ENCODE results near the gene TRABD2B.

Gene TRABD2B

DNA sequence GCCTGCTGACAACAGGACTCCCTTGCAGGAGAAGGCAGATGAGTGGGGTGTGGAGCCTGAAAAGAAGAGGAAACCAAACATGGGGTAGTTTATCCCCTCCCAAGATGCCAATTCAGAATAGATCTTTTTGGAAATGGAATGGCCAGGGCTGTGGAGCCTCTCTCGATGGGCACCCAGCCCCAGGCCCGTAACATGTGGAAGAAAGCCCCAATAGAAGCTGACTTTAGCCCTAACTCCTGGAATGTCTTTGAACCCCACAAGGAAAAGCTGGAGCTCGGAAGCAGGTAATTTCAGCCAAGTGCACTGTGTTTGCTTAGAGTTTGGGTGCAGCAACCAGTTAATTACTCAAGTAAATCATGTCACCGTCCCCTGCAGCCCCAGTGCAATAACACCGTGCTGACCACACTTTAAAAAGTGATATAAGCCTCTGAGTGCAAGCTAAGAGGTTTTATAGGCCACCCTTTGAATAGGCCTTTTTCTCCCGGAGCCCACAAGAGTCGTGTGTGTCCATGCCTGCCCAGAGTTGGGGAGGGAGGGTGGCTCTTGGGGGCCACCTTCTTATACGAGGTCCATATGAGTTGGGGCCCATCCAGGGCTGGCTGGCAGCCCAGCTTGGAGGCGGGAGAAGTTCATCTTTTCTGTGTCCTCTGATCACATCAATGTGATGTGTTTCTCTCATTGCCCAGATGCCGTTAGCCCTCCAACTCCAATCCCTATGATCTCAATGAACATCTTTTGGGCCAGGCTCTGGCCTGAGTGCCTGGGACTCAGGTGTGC lies 153.2 kb downstream of the TRABD2B start:
- DNase-seq: peak; percentile 39

DNA sequence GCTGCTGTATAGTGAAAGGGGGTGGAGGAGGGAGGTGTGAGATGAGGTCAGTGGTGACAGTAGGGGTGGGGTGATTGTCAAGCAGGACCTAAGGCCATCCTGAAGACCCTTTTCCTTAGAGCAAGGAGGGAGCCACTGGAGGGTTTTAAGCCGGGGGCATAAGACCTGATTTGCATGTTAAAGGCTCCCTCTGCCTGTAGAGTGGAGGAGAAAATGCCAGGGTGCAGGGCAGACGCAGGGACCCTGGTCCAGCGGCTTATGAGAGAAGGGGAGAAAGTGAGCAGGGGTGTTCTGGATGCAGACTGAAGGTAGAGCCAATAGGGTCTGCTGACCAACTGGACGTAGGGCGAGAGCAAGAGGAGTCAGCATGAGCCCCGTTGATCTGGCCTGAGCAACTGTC lies 154.1 kb downstream of the TRABD2B start:
- peak; percentile 6 for DNase-seq

DNA sequence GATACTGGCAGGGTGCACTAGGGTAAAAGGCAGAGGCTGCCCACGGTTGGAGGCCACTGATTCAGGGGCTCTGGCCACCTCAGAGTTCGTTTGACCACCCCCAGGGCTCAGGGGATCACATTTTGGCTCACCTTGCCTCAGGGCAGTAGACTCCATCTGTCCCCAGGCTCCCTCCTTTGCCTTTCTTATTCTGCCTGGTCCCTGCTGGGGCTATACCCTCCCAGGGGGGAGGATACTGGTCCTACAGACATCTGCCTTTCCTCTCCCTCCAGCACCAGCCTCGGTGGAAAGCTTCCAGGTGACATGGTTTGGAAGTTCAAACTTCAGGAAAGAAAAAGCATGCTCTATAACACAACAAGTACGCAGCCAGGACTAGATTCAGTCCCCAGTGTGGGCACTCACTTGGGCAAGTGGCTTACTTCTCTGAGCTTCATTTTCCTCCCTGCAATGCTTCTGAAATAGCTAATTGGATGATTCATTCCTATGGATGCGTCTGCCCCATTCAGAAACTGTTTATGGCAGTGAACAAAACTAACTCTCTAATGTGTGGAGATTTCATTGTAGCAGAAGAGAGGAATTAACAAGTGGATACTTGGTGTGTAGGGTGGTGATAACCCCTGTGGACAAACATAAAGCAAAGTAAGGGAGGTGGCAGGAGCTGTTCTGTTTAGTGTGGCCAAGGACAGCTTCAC lies 154.8 kb downstream of the TRABD2B start:
- peak; percentile 6 for DNase-seq

DNA sequence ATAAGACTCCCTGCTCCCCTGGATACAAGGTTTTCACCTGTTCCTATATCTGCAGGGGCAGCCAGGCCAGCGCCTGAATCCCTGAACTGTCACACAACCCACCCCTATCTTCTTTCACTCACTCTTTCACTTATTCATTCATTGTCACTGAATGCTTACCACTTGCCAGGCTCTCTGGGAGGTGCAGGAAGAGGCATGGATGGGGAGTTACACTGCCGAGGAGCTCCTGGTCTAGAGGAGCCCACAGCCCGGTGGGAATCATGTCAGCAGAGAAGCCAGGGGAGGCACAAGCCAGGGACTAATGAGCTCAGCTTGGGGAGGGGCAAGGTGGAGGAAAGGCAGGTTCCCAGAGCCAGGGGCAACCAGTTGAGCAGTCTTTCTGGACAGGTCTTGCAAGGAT lies 155.8 kb downstream of the TRABD2B start:
- DNase-seq: peak; percentile 11

DNA sequence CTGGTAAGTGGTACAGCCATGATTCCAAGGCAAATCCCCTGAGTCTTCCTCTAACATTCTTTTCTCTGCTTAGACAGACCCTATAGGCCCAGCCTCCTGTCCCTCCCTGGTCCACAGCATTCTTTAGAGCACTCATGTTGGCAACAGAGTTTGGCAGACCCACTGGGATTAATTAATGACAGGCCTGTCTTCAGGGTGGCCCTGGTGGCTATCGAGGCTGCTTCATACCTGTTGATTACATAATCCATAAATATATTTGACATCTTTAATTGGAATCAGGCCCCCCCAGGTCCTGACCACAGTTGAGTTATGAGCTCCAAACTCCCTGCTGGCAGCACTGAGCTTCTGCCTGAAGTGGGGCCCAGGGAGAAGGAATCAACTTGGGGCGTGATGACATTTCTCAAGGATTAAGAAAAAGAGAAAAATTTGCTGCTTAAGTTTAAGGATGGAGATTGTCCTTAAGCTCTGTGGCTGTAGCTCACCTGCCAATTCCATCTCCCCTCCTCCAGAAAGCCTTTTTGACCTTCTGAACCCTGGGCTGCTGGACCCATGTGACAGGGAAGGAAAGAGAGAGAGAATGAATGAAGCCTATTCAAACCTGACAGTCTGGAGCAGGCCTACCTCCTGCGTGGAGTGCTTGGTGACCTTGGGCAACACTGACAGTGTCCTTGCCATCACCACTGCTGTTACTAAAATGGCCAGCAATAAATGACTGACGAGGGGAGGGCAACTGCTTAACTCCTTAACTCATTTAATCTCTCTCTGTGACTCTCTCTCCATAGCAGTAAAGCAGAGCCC lies 156.6 kb downstream of the TRABD2B start:
- DNase-seq: peak; percentile 7

DNA sequence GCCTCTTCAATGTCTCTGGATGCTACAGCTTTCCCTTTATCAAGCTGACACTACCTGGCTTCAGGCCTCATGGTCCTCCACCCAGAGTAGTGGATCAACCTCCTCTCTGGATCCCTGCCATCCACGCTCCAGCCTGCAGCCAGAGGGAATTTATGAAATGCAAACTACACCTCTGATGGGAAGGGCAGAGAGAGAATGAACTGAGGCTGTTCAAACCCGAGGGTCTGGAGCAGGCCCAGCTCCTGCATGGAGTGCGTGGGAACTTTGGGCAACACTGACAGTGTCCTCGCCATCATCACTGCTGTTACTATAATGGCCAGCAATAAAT lies 157.8 kb downstream of the TRABD2B start:
- DNase-seq: peak; percentile 24

DNA sequence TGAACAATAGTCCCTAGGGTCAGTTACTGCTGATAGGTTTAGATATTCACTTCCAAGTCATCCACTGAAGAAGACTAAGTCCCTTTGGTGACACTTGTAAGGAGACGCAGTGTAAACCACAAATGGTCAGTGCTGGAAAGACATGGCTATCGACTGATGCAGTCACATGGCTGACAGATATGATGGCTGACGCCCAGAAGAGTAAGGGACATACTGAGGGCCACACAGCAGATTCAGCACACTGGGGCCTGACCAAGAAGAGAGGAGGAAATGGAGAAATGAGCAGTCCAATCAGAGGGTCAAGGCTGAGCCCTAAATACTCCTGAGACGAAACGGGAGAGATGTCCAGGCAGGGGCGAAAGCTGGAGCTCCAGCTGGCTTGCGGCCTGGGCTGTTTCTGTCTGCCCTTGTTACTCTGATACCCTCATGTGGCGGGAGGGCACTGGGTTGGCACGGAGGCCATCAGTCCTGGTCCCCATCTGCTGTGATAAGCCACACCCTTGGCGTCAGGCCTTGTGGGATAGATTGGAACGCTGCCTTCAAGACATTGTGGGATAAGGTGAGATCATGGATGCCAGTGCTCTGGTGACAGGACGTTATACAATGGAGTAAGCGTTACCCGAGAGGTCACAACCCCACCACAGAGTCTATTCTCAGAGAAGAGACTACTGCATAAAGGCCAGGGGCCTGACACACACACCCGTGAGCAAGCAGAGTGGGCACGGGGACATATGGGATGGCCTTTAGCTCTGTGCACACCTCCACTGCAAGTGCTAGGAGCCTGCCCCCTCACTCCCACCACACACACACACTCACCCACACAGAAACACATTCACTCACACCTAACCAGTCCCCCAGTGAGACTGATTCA lies 158.4 kb downstream of the TRABD2B start:
- peak; percentile 18 for DNase-seq

DNA sequence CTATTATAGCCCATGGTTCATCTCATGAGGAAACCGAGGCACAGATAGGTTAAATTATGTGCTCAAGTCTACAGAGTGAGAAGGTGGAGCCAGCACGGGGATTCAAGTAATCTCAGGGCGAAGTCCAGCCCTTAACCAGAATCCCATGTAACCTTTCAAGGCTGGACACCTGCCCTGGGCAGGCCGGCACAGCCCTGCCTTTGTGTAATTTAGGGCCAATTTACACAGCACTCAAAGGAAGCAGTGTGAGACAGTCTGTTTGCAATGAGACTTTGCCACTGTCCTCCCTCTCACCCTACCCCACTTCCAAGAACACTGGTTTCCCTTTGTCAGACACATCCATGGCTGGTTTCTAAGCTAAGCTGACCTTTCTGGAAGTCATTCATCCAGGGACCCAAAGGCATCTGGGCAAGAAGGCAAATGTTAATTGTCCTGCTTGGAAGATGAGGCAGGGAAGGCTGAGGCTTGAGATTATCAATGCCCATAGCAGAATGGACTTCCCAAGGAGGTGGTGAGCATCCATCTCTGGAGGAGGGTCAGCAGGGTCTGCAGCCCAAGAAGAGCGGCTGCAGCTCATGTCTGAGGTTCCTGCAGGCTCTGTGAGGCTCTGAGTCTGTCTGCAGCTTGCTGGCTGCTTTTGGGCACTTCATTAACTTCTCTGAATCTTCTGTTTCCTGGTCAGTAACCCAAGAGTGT lies 159.2 kb downstream of the TRABD2B start:
- no peak for DNase-seq

DNA sequence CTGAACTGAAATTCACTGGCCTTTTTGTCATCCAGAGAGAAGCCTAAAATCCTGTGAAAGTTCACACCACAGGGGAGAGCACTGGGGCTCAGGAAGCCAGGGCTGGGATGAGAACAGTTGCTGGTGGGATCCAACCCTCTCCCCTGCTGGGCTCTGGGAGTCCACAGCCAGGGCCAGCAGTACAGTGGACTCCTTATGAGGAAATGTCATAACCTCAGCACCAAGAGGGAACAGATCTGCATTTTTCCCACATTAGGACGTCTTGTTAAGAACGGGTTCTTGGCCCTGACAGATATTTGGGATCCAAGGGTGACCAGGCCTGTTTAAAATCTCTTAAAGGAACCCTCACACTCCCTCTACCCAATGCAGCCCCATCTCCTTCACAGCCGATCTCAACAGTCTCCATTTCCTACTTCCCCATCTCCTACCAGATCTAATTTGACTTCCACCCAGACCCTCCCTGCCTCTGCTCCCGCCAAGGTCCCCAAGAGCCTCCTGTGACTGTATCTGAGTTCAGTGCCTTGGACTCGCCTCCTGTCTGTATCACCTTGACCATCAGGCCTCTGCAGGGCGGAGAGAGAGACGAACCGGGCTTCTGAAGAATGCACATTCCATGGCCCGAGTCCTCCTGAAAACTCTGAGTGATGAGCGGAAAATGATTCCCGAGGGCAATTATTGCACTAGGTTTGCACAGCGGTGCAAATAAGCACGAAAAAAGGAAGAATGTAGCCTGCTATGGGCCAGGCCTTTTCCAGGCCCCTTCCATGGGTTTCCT lies 159.9 kb downstream of the TRABD2B start:
- DNase-seq: no peak

DNA sequence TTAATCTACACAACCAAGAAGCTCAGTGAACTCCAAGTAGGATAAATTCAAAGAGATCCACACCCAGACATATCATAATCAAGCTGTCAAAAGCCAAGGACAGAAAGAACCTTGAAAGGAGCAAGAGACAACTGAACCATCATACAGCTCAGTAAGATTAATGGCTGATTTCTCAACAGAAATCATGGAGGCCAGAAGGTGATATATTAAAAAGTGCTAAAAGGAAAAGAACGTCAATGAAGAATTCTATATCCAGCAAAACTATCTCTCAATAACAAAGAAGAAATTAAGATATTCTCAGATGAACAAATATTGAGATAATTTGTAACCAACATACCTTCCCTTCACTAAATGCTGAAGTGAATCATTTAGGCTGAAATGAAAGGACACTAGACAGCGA lies 161.8 kb downstream of the TRABD2B start:
- DNase-seq: no peak

DNA sequence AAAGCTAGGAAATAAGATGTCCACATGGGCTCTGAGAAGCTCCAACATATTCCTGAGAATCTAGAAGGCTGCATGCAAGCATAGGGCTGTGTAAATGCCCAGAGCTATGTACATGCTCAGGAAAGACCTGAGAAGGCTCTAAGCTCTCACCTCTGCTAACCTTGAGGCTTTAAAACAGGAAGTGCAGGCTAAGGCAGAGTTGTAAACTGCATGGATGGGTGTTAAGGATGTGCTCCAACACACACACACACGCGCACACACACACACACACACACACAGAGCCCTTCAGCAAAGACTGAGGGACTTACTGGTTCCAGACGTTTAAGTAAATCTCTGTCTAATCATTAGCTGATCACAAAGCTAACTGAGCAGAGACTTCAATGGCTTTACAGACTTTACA lies 162.9 kb downstream of the TRABD2B start:
- DNase-seq: no peak

DNA sequence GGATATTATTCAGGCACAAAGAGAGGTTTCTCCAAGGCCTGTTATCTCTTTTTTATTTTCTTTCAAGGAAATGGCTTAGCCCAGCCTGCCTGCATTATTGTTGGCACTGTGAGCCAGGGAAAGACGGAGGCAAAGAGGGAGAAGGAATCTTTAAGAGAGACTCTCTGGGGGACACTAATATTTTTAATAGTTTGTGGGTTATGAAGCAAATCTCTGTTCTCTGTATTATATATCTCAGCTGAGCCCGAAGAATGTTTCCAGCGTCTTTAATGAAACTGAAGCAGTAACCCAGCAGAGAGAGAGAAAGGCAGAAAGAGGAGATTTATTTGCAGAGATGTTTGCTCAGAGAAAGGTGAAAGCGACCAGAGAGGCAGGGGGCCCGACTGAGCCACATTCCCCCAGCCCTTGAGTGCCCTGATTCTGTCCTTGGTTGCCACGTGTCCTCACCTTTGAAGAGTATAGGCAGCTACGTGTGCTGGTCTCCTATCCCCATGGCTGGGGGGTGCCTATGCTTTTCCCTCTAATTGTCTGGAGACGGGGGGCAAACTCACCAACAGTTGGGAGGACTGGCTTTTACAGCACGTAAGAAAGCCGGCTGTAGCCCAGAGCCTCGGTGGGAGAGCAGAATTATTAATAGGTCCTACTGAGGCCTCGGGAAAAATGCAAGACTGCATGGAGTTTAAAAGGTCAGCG lies 166.4 kb downstream of the TRABD2B start:
- DNase-seq: no peak

DNA sequence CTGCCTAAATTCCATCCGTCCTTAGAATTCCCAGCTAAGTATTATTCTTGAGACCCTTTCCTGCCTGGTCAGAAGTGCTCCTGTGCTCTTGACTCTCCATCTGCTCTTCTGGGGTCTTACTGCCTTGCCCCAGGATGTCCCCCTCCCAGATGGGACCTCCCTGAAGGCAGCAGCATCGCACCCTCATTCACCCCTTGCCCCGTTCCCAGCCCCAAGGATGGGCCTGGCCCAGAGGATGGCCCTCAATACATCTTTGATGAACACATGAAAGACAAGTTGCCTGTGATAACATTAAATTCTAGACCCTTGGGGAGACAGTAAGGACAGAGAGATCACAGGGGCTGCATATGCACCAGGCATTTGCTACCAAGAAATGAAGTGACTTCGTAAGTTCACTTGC lies 167.2 kb downstream of the TRABD2B start:
- DNase-seq: no peak

DNA sequence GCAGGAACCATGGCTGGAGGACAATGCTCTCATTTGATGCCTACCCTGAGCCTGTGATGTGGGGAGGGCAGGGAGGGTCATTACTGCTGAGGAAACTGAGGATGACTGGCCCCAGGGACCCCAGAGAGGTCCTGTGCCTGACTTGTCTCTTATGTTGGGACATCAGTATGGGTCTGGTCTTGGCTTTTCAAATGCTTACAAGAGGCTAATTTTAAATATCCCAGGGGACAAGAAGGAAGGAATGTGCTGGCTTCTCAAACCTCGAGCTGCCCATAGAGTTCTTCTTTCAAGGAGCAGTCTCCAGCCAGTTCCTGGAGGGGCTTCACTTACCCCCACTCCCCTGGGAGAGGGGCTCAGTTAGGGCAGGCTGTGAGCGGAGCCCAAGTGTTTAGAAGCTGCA lies 168.2 kb downstream of the TRABD2B start:
- no peak for DNase-seq

DNA sequence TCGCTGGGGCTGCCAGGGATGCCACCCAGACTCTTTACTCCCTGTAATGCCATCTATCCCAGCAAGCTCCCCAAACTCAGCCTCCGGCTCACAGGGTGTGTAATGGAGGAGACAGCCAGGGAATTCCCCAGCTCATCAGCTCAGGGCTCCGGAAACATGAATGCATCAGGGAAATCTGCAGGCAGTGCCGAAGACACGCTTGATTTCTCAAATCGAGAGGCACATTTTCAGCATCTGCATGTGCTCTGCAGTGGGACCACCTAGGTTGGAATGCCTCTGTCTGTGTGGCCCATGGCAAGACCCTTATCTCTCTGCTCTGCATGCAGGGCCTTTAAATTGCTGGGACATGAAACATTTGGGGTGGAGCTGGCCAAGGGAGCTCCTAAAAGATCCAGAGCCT lies 170.1 kb downstream of the TRABD2B start:
- DNase-seq: no peak

DNA sequence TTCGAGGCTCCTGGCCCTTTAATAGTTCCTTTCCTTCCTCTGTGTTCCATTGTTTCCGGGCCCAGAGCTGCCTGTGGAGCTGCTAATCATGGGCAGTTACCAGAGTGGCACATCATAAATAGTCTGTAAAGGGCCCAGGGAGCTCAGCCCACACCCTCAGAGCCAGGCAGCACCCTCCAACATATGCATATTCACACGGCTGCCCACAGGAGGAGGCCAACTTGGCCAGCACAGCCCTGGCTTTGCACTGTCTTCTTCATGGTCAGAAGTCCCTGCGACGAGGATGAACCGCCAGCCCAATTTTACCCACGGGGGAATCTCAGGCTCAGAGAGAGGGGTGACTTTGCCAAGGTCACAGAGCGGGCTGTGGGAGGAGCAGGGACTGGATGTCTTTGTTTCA lies 172.5 kb downstream of the TRABD2B start:
- no peak for DNase-seq

DNA sequence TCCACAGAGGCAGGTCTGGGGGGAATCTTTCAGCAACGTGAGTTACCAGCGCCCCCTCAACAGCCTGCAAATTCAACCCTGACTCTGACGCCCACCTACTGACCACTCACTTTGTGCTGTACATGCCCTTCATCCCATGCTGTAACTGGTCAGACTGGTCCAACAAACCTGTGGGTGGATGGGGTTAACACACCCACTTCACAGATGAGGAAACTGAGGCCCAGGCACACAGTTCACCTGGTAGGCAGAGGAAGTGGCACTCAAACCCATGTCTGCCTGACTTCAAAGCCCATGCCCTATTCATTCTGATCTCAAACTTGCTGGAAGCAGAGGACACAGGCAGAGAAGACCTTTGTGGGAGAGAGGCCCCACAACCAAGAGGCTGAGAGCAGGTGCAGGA lies 172.9 kb downstream of the TRABD2B start:
- no peak for DNase-seq

DNA sequence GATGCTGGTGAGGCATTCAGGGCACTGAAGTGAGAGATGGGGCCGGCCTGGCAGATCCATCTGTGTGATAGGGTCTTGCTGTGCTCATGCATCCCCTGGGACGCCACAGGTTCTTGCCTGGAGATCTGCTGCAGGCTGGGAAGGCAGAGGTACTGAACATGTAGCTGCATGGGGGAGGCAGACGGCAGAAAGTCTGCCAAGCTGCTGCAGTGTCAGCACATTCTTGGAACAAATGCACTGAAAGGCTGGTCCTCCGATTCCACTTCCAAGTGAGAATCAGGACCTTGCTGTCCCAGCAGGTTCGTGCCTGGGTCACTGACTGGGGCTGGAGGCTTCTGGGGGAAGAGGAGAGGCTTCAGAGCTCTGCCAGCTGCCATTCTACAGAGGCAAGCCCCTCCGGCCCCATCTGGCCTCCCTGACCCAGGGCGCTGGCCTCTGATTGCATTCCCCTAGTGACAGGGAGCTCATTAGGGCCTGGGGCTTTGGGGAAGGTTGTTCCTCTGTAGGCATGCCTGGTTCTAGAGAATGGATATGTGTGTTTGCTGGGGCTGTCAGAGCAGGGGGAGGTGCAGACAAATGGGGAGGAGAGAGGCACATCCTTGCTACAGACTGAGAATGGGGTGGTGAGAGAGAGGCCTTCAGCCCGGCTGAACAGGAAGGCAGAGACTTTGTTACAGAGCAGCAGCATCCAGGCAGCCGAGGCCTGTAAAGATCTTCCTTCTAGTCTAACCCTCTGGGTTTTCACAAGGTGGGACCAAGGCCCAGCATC lies 174.0 kb downstream of the TRABD2B start:
- no peak for DNase-seq

DNA sequence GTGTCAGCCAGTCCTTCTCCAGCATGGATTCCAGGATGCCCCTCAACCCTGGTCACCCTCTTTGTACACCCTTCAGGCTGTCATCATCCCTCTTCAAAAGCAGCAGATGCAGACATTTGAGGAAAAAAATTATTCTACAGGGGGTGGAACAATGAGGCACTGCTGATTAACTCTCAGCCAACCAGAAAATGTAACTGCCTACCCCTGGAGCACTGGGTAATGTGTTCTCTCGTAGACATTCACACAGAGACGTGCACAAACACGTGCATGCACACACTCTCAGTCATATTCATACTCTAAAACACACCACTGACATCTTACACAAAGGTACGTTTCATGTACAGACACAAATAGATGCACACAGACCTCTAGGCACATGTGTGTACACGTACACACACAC lies 175.4 kb downstream of the TRABD2B start:
- DNase-seq: no peak

DNA sequence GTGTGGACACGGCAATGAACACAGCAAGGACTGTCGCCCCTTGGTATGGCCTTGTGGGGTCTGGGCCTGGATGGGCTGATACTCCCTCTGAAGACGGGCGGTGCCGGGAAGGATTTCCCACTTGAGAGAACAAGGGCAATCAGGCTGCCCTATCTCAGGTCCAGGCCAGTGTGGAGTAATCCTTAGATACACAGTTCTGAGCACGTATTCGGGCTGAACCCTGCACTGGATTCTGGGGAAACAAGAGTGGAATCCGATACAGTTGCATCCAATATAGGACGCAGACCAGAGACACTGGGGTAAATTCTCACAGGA lies 177.7 kb downstream of the TRABD2B start:
- no peak for DNase-seq

Data from right hindlimb (tissue), 1 donor.